ENCODE measurements around the gene APOC1. TPM values are rescaled to one million over a fixed set of nuclear protein-coding genes. Genes with fewer than 3 reads are reported as not detected.
A peak's percentile ranks its signal among the peaks of the same experiment; 100 is the strongest.

Gene APOC1
- total RNA-seq, 1 donor from 2014 or later = 0.79 TPM

- Histone ChIP-seq H3K36me3 (ENCODE audit: control insufficient read depth, insufficient read depth, low read length) (peaks cover 30% of the 10 kb centered on the region), H3K4me3 (ENCODE audit: low read depth, low read length) (no peak overlapping the region), H3K27me3 (ENCODE audit: control insufficient read depth, insufficient read depth, low read length) (no peaks in the 10 kb centered on the region)
- no peak for TF ChIP-seq CTCF (IDR thresholded peaks at IDR 0.05; ENCODE audit: insufficient read depth, low read length, severe bottlenecking)
- no peak for DNase-seq (ENCODE audit: low read depth)
- no peak for FAIRE-seq
Measured at GRCh38 chr19:44872661-44873060, 41.7 kb upstream of the APOC1 start.

- peaks cover 26% of the 10 kb centered on the region for H3K36me3 ChIP-seq (ENCODE audit: control insufficient read depth, insufficient read depth, low read length)
- no peak for DNase-seq (ENCODE audit: low read depth)
- TF ChIP-seq CTCF (IDR thresholded peaks at IDR 0.05; ENCODE audit: insufficient read depth, low read length, severe bottlenecking) = no peak
- no peaks in the 10 kb centered on the region for H3K27me3 ChIP-seq (ENCODE audit: control insufficient read depth, insufficient read depth, low read length)
- FAIRE-seq = no peak
- H3K4me3 ChIP-seq (ENCODE audit: low read depth, low read length) = no peak overlapping the region
Measured at GRCh38 chr19:44874317-44874716, 40.1 kb upstream of the APOC1 start.

- H3K4me3 ChIP-seq (ENCODE audit: low read depth, low read length) = no peak overlapping the region
- DNase-seq (ENCODE audit: low read depth) (peak; percentile 60), FAIRE-seq (peak; percentile 84)
- H3K27me3 ChIP-seq (ENCODE audit: control insufficient read depth, insufficient read depth, low read length) = no peaks in the 10 kb centered on the region
- H3K36me3 ChIP-seq (ENCODE audit: control insufficient read depth, insufficient read depth, low read length) = peaks cover 26% of the 10 kb centered on the region
- no peak for TF ChIP-seq CTCF (IDR thresholded peaks at IDR 0.05; ENCODE audit: insufficient read depth, low read length, severe bottlenecking)
Measured at GRCh38 chr19:44875666-44876451, 38.5 kb upstream of the APOC1 start.

GRCh38 chr19:44876930-44877535 lies 37.4 kb upstream of the APOC1 start:
- FAIRE-seq (no peak), DNase-seq (ENCODE audit: low read depth) (no peak)
- Histone ChIP-seq H3K4me3 (ENCODE audit: low read depth, low read length) (no peak overlapping the region), H3K27me3 (ENCODE audit: control insufficient read depth, insufficient read depth, low read length) (no peaks in the 10 kb centered on the region), H3K36me3 (ENCODE audit: control insufficient read depth, insufficient read depth, low read length) (peaks cover 19% of the 10 kb centered on the region)
- TF ChIP-seq CTCF (IDR thresholded peaks at IDR 0.05; ENCODE audit: insufficient read depth, low read length, severe bottlenecking) = no peak

GRCh38 chr19:44878120-44878865 lies 36.1 kb upstream of the APOC1 start:
- Histone ChIP-seq H3K4me3 (ENCODE audit: low read depth, low read length) (no peak overlapping the region), H3K27me3 (ENCODE audit: control insufficient read depth, insufficient read depth, low read length) (no peaks in the 10 kb centered on the region), H3K36me3 (ENCODE audit: control insufficient read depth, insufficient read depth, low read length) (peaks cover 14% of the 10 kb centered on the region)
- DNase-seq (ENCODE audit: low read depth) (no peak), FAIRE-seq (no peak)
- TF ChIP-seq CTCF (IDR thresholded peaks at IDR 0.05; ENCODE audit: insufficient read depth, low read length, severe bottlenecking) = no peak

Measured in bronchial epithelial cell (primary cell).